Uterus (tissue), 2 donors: Measurements from ENCODE around the gene PDZD11.

Source experiments
- POLR2A ChIP-seq, 2 donors: fragments of 450-650 bp; IDR thresholded peaks; one replicate each; pipeline ENCODE4 v1.6.1; 2016; ENCODE audit warnings: antibody characterized with exemption in 2 of 2, mild to moderate bottlenecking in 1 of 2, moderate library complexity in 1 of 2
- TF ChIP-seq, protein P1 (sequence below), 4 experiments: fragments of 200-600 bp in 2 of 4; fragments of 450-650 bp in 2 of 4; sonication (generic) in 2 of 4; IDR thresholded peaks; one replicate each; pipeline ENCODE4 v1.5.1; 2016 to 2019; ENCODE audit warnings: antibody characterized with exemption in 4 of 4, mild to moderate bottlenecking in 2 of 4, moderate library complexity in 1 of 4

DNA sequence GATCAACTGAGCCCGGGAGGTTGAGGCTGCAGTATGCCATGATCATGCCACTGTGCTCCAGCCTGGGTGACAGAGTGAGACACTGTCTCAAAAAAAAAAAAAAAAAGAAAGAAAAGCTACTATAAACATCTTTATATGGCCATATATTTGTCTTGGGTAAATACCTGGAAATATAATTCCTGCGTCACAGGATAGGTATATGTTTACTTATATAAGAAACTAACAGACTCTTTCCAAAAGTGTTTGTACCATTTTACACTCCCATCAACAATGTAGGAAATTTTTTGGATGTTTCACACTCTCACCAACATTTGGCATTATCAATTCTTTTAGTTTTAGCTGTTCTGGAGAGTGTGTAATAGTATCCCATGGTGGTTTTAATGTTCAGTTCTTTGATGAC, 42.5 kb downstream of the PDZD11 start:
- TF ChIP-seq, protein P1, sequence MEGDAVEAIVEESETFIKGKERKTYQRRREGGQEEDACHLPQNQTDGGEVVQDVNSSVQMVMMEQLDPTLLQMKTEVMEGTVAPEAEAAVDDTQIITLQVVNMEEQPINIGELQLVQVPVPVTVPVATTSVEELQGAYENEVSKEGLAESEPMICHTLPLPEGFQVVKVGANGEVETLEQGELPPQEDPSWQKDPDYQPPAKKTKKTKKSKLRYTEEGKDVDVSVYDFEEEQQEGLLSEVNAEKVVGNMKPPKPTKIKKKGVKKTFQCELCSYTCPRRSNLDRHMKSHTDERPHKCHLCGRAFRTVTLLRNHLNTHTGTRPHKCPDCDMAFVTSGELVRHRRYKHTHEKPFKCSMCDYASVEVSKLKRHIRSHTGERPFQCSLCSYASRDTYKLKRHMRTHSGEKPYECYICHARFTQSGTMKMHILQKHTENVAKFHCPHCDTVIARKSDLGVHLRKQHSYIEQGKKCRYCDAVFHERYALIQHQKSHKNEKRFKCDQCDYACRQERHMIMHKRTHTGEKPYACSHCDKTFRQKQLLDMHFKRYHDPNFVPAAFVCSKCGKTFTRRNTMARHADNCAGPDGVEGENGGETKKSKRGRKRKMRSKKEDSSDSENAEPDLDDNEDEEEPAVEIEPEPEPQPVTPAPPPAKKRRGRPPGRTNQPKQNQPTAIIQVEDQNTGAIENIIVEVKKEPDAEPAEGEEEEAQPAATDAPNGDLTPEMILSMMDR (IDR thresholded peaks at IDR 0.05) = no peak
- no peak for TF ChIP-seq POLR2A (IDR thresholded peaks at IDR 0.05)
